IPS-20b (cell line): ENCODE data around the gene AKT3.

ENCODE experiments used
- H3K27ac ChIP-seq: one replicate; pipeline ENCODE4 v1.5.1; 2013; ENCODE audit warnings: low read length
- H3K27me3 ChIP-seq: 2 replicates; pipeline ENCODE4 v1.6.1; 2013; ENCODE audit warnings: mild to moderate bottlenecking, low read length, inconsistent platforms; ENCODE audit not compliant: insufficient read depth
- H3K36me3 ChIP-seq: 2 replicates; pipeline ENCODE4 v1.6.1; 2013; ENCODE audit warnings: low read depth, mild to moderate bottlenecking, inconsistent platforms, low read length, moderate library complexity; ENCODE audit not compliant: insufficient read depth
- H3K4me1 ChIP-seq: 2 replicates; pipeline ENCODE4 v1.6.1; 2013; ENCODE audit warnings: mild to moderate bottlenecking, control low read depth, inconsistent platforms, low read length, moderate library complexity; ENCODE audit not compliant: insufficient read depth
- H3K4me3 ChIP-seq: 2 replicates; pipeline ENCODE4 v1.5.1; 2013; ENCODE audit warnings: mild to moderate bottlenecking, low read length, inconsistent platforms
- H3K9ac ChIP-seq: 2 replicates; pipeline ENCODE4 v1.6.1; 2013; ENCODE audit warnings: low read depth, mild to moderate bottlenecking, inconsistent platforms, low read length, moderate library complexity
- H3K9me3 ChIP-seq: 2 replicates; pipeline ENCODE4 v1.6.1; 2013; ENCODE audit warnings: mild to moderate bottlenecking, low read depth, low read length, inconsistent platforms; ENCODE audit not compliant: insufficient read depth

The AKT3 gene

GRCh38 chr1:243639027-243639658 is 210.9 kb downstream of the AKT3 start:
- no peak overlapping the region for H3K4me3 ChIP-seq
- H3K36me3 ChIP-seq = no peaks in the 10 kb centered on the region
- H3K27me3 ChIP-seq = no peaks in the 10 kb centered on the region
- peaks cover 2% of the 10 kb centered on the region; the same call in 1 of the 2 replicates for H3K4me1 ChIP-seq
- H3K9ac ChIP-seq = no peak overlapping the region
- H3K9me3 ChIP-seq = peaks cover 17% of the 10 kb centered on the region; the same call in 1 of the 2 replicates
- no peak overlapping the region for H3K27ac ChIP-seq

GRCh38 chr1:243638186-243638585 is 211.9 kb downstream of the AKT3 start:
- H3K27ac ChIP-seq = no peak overlapping the region
- no peak overlapping the region for H3K4me3 ChIP-seq
- H3K4me1 ChIP-seq = peaks cover 2% of the 10 kb centered on the region; the same call in 1 of the 2 replicates
- no peaks in the 10 kb centered on the region for H3K36me3 ChIP-seq
- no peaks in the 10 kb centered on the region for H3K27me3 ChIP-seq
- no peak overlapping the region for H3K9ac ChIP-seq
- peaks cover 17% of the 10 kb centered on the region; the same call in 1 of the 2 replicates for H3K9me3 ChIP-seq

DNA sequence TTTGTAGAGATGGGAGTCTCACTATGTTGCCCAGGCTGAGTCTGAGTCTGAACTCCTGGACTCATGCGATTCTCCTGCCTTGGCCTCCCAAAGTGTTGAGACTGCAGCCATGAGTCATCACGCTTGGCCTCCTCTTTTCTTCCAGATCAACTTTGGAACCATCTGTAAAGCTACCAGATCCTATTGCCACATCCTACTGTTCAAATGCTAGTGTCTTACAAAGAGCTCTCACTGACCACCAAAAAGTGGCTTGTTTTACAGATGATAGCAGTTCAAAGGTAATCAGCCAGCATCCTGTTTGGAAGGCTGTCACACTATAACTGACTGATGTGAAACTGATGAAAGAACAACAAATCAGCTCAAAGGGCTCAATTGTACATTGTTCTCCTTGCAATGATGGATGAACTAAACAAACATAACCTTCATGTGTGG is 221.6 kb downstream of the AKT3 start:
- H3K27ac ChIP-seq = no peak overlapping the region
- H3K9me3 ChIP-seq = peaks cover 10% of the 10 kb centered on the region
- H3K4me3 ChIP-seq = no peak overlapping the region
- H3K9ac ChIP-seq = no peak overlapping the region
- peaks cover 7% of the 10 kb centered on the region for H3K36me3 ChIP-seq
- H3K27me3 ChIP-seq = no peaks in the 10 kb centered on the region
- H3K4me1 ChIP-seq = no peaks in the 10 kb centered on the region

GRCh38 chr1:243623841-243624240 is 226.2 kb downstream of the AKT3 start:
- no peak overlapping the region for H3K4me3 ChIP-seq
- H3K9me3 ChIP-seq = peaks cover 23% of the 10 kb centered on the region
- H3K9ac ChIP-seq = no peak overlapping the region
- no peaks in the 10 kb centered on the region for H3K4me1 ChIP-seq
- peaks cover 12% of the 10 kb centered on the region for H3K36me3 ChIP-seq
- no peak overlapping the region for H3K27ac ChIP-seq
- no peaks in the 10 kb centered on the region for H3K27me3 ChIP-seq

DNA sequence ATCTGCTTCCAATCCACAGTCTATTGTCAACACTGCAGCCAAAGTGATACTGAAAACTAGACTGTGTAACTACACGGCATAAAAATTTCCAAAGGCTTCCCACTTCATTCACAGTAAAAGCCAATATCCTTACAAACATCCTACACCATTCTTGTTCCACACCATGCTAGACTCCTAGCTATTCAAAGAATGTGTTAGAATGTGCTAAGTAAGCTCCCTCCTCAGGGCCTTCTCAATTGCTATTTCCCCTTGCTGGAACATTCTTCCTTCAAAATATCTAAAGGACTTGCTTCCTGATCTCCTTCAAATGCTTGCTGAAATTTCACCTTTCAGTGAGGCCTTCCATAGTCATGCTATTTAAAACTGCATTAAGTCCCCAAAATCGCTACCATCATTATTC is 228.1 kb downstream of the AKT3 start:
- no peak overlapping the region for H3K4me3 ChIP-seq
- peaks cover 12% of the 10 kb centered on the region for H3K36me3 ChIP-seq

DNA sequence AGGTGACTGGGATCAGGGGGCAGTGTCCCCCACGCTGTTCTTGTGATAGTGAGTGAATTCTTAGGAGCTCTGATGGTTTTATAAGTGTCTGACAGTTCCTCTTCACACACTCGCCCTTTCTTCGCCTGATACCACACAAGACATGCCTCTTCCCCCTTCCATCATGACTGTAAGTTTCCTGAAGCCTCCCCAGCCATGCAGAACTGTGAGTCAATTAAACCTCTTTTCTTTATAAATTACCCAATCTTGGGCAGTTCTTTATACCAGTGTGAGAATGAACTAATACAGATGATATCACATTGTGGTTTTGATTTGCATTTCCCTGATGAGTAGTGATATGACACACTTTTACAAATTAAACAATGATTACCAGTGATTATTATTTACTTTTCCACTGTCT is 229.9 kb downstream of the AKT3 start:
- H3K27ac ChIP-seq = no peak overlapping the region
- H3K27me3 ChIP-seq = no peaks in the 10 kb centered on the region
- no peak overlapping the region for H3K4me3 ChIP-seq
- H3K9ac ChIP-seq = no peak overlapping the region
- H3K4me1 ChIP-seq = no peaks in the 10 kb centered on the region
- H3K36me3 ChIP-seq = peaks cover 12% of the 10 kb centered on the region
- peaks cover 23% of the 10 kb centered on the region for H3K9me3 ChIP-seq

More for the DNA sequence above, 228.1 kb downstream of the AKT3 start:
- Histone ChIP-seq H3K27ac (no peak overlapping the region), H3K4me1 (no peaks in the 10 kb centered on the region), H3K9me3 (peaks cover 23% of the 10 kb centered on the region), H3K9ac (no peak overlapping the region), H3K27me3 (no peaks in the 10 kb centered on the region)

DNA sequence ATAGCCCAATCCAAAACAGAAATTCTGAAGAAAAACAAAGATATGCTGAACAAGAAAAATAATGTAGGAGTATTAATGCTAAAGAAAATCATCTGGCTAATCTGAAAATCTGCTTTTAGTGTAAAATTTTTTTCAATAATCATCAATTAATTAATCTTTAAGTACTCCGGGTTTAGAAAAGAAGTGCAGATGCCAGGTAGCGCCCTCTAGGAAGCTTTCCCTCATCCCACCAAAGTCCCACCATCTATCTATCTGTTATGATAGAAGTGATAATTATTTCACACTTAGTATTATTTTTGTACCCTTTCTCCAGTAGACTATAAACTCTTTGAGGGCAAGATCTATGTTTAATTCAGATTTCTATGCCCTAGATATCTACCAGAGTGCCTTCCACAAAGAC is 240.3 kb downstream of the AKT3 start:
- H3K27me3 ChIP-seq = no peaks in the 10 kb centered on the region
- H3K4me1 ChIP-seq = no peaks in the 10 kb centered on the region
- H3K36me3 ChIP-seq = no peaks in the 10 kb centered on the region
- H3K27ac ChIP-seq = no peak overlapping the region
- H3K9me3 ChIP-seq = no peaks in the 10 kb centered on the region
- H3K4me3 ChIP-seq = no peak overlapping the region
- no peak overlapping the region for H3K9ac ChIP-seq

GRCh38 chr1:243605604-243606003 is 244.4 kb downstream of the AKT3 start:
- Histone ChIP-seq H3K27me3 (no peaks in the 10 kb centered on the region), H3K4me1 (no peaks in the 10 kb centered on the region), H3K36me3 (no peaks in the 10 kb centered on the region), H3K9me3 (no peaks in the 10 kb centered on the region), H3K9ac (no peak overlapping the region), H3K4me3 (no peak overlapping the region), H3K27ac (no peak overlapping the region)

GRCh38 chr1:243601720-243602119 is 248.3 kb downstream of the AKT3 start:
- no peaks in the 10 kb centered on the region for H3K27me3 ChIP-seq
- no peak overlapping the region for H3K9ac ChIP-seq
- no peaks in the 10 kb centered on the region for H3K4me1 ChIP-seq
- H3K27ac ChIP-seq = no peak overlapping the region
- H3K4me3 ChIP-seq = no peak overlapping the region
- no peaks in the 10 kb centered on the region for H3K36me3 ChIP-seq
- no peaks in the 10 kb centered on the region for H3K9me3 ChIP-seq

DNA sequence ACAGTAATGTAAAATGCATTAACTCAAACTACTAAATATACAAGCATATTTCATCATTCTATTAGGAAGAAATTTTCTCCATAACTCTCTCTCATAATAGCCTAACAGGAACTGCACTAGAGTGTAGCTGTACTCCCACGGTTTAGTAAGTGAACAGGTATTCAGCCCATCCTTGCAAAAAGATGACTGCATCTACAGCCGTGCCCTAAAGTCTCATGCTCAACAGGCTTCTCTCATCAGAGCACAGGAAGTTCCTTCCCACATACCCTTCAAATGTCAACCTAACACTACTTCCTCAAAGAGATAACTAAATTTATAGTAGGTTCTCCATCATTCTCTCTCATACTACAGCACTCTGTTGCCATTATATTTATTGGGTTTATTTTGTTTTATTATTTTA is 251.6 kb downstream of the AKT3 start:
- H3K27me3 ChIP-seq = no peaks in the 10 kb centered on the region
- H3K4me3 ChIP-seq = no peak overlapping the region
- no peaks in the 10 kb centered on the region for H3K36me3 ChIP-seq
- H3K27ac ChIP-seq = no peak overlapping the region
- H3K4me1 ChIP-seq = no peaks in the 10 kb centered on the region
- H3K9ac ChIP-seq = no peak overlapping the region
- H3K9me3 ChIP-seq = no peaks in the 10 kb centered on the region

GRCh38 chr1:243597383-243597782 is 252.7 kb downstream of the AKT3 start:
- H3K9me3 ChIP-seq = no peaks in the 10 kb centered on the region
- no peak overlapping the region for H3K9ac ChIP-seq
- H3K27ac ChIP-seq = no peak overlapping the region
- H3K4me1 ChIP-seq = no peaks in the 10 kb centered on the region
- H3K4me3 ChIP-seq = no peak overlapping the region
- H3K27me3 ChIP-seq = no peaks in the 10 kb centered on the region
- H3K36me3 ChIP-seq = no peaks in the 10 kb centered on the region

DNA sequence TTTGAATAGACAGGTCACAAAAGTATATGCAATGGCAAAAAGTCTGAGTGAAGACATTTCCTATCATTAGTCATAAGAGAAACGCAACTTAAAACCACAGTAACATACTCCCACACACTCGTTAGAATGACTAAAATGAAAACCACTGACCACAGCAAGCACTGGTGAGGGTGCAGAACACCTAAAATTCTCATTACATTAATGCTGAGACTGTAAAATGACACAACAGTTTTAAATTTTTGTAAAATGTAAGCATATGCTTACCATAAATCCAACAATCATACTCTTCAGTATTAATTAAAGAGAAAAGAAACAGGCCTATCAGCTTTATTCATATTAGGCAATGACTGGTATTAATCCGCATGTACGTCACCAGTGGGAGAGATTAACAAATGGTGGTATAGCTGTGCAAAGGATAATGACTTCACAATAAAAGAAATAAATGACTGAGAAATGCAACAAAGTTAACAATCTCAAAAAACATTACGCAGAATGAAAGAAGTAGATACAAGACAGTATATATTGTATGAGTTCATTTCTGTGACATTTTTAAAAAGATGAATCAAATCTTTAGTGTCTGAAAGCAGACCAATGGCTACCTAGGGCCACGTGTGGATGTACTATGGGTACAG is 253.5 kb downstream of the AKT3 start:
- Histone ChIP-seq H3K27me3 (no peaks in the 10 kb centered on the region), H3K4me1 (no peaks in the 10 kb centered on the region), H3K36me3 (no peaks in the 10 kb centered on the region), H3K4me3 (no peak overlapping the region), H3K27ac (no peak overlapping the region), H3K9me3 (no peaks in the 10 kb centered on the region), H3K9ac (no peak overlapping the region)
